Activated naive CD4-positive, alpha-beta T cell treated with anti-CD3 and anti-CD28 coated beads for 36 hours (primary cell): ENCODE data around the gene ZNF26. TPM values are rescaled to one million over a fixed set of nuclear protein-coding genes. Genes with fewer than 3 reads are reported as not detected.
A peak's percentile ranks its signal among the peaks of the same experiment; 100 is the strongest.
"Not testable (repeated sequence)": the region's sequence is repeated elsewhere in the genome, so short reads cannot be mapped to it uniquely, and the experiment has no call there.

Experiments
- CTCF ChIA-PET: fragments of 350-600 bp; sonication (Branson Sonifier 250); formaldehyde crosslinking; loops from one replicate; lab custom pipeline; 2021; ENCODE audit warnings: antibody characterized with exemption; lab: Charles Lee
- DNase-seq: peaks from one replicate; pipeline ENCODE4 v3.0.0-alpha.2; 2020
- H3K27ac Mint-ChIP-seq: one replicate; pipeline ENCODE4 v1.8.0; 2021; ENCODE audit warnings: mild to moderate bottlenecking, mixed read lengths
- H3K27me3 Mint-ChIP-seq: one replicate; pipeline ENCODE4 v1.8.0; 2021; ENCODE audit warnings: low read depth, mixed read lengths
- H3K36me3 Mint-ChIP-seq: one replicate; pipeline ENCODE4 v1.8.0; 2021; ENCODE audit warnings: low read depth, mixed read lengths
- H3K4me1 Mint-ChIP-seq: one replicate; pipeline ENCODE4 v1.8.0; 2021; ENCODE audit warnings: low read depth, mixed read lengths
- H3K4me3 Mint-ChIP-seq: one replicate; pipeline ENCODE4 v1.8.0; 2021; ENCODE audit warnings: mild to moderate bottlenecking, moderate library complexity, mixed read lengths
- H3K9me3 Mint-ChIP-seq: one replicate; pipeline ENCODE4 v1.8.0; 2021; ENCODE audit warnings: mixed read lengths
- intact Hi-C: fragments of 100-400 bp; cut with micrococcal nuclease; formaldehyde crosslinking; loops from one replicate; pipeline ENCODE4 v1.15.1; 2023
- total RNA-seq, 2 experiments: library from RNA; stranded (reverse); gene quantifications; one replicate each; pipeline ENCODE4 v1.2.3, GENCODE V29; 2021

Gene ZNF26
- total RNA-seq, 2 experiments from 2014 or later: 8.4 to 12.2 TPM

DNA sequence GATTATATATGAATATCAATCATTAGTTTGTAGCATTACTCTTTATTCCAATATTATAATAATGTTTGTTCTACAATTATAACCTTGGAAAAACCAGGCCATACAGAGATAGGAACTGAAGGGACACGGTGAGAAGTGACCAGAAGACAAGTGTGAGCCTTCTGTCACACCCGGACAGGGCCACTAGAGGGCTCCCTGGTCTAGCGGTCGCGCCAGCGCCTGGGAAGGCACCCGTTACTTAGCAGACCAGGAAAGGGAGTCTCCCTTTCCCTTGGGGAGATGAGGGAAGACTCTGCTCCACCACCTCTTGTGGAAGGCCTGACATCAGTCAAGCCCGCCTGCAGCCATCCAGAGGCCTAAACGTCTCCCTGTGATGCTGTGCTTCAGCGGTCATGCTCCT, 22.2 kb upstream of the ZNF26 start:
- intact Hi-C loops, H3K4me3 Mint-ChIP-seq, H3K4me1 Mint-ChIP-seq, H3K27ac Mint-ChIP-seq, H3K27me3 Mint-ChIP-seq: not testable (repeated sequence)
- peak; percentile 12 for DNase-seq
- peaks cover 31% of the 10 kb centered on the region for H3K36me3 Mint-ChIP-seq
- peaks cover 22% of the 10 kb centered on the region for H3K9me3 Mint-ChIP-seq
- CTCF ChIA-PET: interaction anchor here (0.7 to 1.6 kb wide), 2 partner anchors 122 to 217 kb away, joined by 3 to 5 read pairs; partner anchors contain the start of gene ZNF268

DNA sequence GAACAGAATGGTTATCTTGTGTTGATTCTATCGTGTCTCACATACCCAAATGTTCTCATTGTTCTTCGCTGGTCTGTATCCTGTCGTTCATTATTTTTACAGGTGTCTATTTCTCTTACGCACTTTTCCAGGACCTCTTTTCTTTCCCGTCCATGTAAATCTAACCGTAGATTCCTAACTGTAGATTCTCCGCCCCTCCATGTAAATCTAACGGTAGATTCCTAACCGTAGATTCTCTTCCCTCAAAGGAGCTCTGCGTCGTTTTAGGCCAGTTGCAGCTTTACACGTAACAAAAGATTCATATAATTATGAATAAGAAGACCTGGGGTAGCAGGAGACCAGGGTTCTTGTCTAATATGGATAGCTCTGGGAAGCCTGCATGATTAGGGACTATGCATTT, 20.4 kb upstream of the ZNF26 start:
- CTCF ChIA-PET: no interaction called here
- intact Hi-C loops: no loop called here
- H3K9me3 Mint-ChIP-seq: peaks cover 22% of the 10 kb centered on the region
- no peaks in the 10 kb centered on the region for H3K27me3 Mint-ChIP-seq
- no peak overlapping the region for H3K27ac Mint-ChIP-seq
- H3K4me3 Mint-ChIP-seq: no peak overlapping the region
- no peak for DNase-seq
- H3K4me1 Mint-ChIP-seq: no peaks in the 10 kb centered on the region
- H3K36me3 Mint-ChIP-seq: peaks cover 29% of the 10 kb centered on the region

DNA sequence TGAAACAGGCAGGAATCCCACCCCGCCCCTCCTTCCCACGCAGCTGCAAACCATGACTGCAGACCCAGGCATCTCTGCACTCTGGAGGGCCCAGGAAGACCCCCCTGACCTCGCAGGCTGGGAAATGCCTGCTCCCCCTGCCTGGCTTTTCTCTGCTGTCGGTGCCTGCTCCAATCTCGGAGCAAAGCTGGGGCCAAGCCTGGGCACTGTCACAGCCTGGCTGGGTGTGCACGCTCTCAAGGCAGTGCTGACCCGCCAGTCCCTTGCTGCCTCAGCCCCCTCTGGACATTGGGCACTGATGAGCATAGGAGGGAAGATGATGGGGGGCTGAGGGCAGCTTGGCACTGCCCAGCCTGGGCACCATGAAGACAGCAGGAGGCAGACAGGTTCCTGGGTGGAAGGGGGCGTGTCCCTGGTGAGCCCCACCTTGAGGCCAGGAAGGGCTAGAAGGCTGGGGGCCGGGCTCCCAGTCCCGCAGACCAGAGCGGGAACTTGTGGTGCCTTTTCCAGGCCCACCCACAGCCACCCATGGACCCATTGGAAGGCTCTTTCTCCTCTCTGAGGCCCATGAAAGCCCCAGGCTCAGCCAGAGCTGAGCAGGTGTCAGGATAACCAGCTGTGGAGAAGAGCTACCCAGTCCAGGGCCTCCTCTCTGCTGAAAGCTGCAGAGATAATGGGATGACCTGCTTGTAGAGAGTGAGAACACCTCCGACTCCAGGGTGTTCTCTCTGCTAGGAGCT, 19.3 kb upstream of the ZNF26 start:
- no peak overlapping the region for H3K27ac Mint-ChIP-seq
- H3K27me3 Mint-ChIP-seq: no peaks in the 10 kb centered on the region
- peaks cover 25% of the 10 kb centered on the region for H3K36me3 Mint-ChIP-seq
- intact Hi-C loops: no loop called here
- H3K4me1 Mint-ChIP-seq: no peaks in the 10 kb centered on the region
- no peak for DNase-seq
- no peak overlapping the region for H3K4me3 Mint-ChIP-seq
- CTCF ChIA-PET: no interaction called here
- peaks cover 26% of the 10 kb centered on the region for H3K9me3 Mint-ChIP-seq

DNA sequence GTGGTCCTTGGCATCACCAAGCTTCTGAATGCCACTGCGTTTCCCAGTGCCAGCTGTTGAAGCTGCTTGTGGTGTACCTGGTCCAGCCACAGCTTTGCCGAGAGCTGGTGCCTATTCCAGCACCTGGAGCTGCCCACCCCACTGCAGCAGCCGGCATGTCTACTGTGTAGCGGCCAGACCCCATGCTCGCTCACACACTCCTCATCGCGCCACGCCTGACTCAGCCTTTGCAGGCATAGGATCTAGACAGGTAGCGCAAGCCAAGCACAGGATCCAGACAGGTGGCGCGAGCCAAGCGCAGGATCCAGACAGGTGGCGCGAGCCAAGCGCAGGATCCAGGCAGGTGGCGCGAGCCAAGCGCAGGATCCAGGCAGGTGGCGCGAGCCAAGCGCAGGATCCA, 18.4 kb upstream of the ZNF26 start:
- Mint-ChIP-seq H3K4me1 (no peaks in the 10 kb centered on the region), H3K36me3 (peaks cover 22% of the 10 kb centered on the region), H3K27ac (no peak overlapping the region), H3K27me3 (no peaks in the 10 kb centered on the region), H3K4me3 (no peak overlapping the region), H3K9me3 (peaks cover 34% of the 10 kb centered on the region)
- DNase-seq: no peak
- CTCF ChIA-PET: no interaction called here
- intact Hi-C loops: no loop called here

GRCh38 chr12:132972374-132972773, 13.8 kb upstream of the ZNF26 start:
- no peak for DNase-seq
- intact Hi-C loops: no loop called here
- Mint-ChIP-seq H3K9me3 (peaks cover 39% of the 10 kb centered on the region), H3K4me3 (no peak overlapping the region), H3K27me3 (no peaks in the 10 kb centered on the region), H3K4me1 (no peaks in the 10 kb centered on the region), H3K36me3 (peaks cover 2% of the 10 kb centered on the region), H3K27ac (no peak overlapping the region)
- CTCF ChIA-PET: no interaction called here

DNA sequence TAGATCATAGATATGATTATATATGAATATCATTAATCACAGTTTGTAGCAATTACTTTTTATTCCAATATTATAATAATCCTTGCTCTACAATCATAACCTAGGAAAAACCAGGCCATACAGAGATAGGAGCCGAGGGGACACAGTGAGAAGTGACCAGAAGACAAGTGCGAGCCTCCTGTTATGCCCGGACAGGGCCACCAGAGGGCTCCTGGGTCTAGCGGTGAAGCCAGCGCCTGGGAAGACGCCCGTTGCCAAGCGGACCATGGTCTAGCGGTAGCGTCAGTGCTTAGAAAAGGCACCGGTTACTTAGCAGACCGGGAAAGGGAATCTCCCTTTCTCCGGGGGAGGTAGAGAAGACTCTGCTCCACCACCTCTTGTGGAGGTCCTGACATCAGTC, 9.3 kb upstream of the ZNF26 start:
- H3K27me3 Mint-ChIP-seq, H3K36me3 Mint-ChIP-seq, H3K27ac Mint-ChIP-seq, H3K4me1 Mint-ChIP-seq, intact Hi-C loops, H3K4me3 Mint-ChIP-seq, CTCF ChIA-PET: not testable (repeated sequence)
- peaks cover 38% of the 10 kb centered on the region for H3K9me3 Mint-ChIP-seq
- DNase-seq: peak; percentile 59

GRCh38 chr12:132986885-132987225, 688 bp downstream of the ZNF26 start:
- CTCF ChIA-PET: interaction anchor here (1.0 to 1.7 kb wide), 2 partner anchors 11 to 82 kb away, joined by 3 to 5 read pairs; no protein-coding TSS in a partner anchor
- DNase-seq: no peak

GRCh38 chr12:132998741-132999140, 12.6 kb downstream of the ZNF26 start:
- DNase-seq: no peak
- Mint-ChIP-seq H3K9me3 (peaks cover 75% of the 10 kb centered on the region), H3K4me1 (no peaks in the 10 kb centered on the region), H3K27ac (no peak overlapping the region), H3K27me3 (no peaks in the 10 kb centered on the region), H3K36me3 (peaks cover 82% of the 10 kb centered on the region), H3K4me3 (no peak overlapping the region)
- intact Hi-C loops: no loop called here
- CTCF ChIA-PET: no interaction called here

More at GRCh38 chr12:132986885-132987225, 688 bp downstream of the ZNF26 start:
- H3K36me3 Mint-ChIP-seq: peaks cover 45% of the 10 kb centered on the region
- peak overlapping the region; percentile 91 for H3K4me3 Mint-ChIP-seq
- H3K4me1 Mint-ChIP-seq: peaks cover 24% of the 10 kb centered on the region
- H3K27ac Mint-ChIP-seq: peak overlapping the region; percentile 90
- H3K27me3 Mint-ChIP-seq: peaks cover 4% of the 10 kb centered on the region
- intact Hi-C loops: loop anchor here (1.0 kb wide), 8 partner anchors 31 to 277 kb away; partner anchors contain the start of genes PGAM5, ZNF10, ZNF140 and ZNF268
- peaks cover 30% of the 10 kb centered on the region for H3K9me3 Mint-ChIP-seq

DNA sequence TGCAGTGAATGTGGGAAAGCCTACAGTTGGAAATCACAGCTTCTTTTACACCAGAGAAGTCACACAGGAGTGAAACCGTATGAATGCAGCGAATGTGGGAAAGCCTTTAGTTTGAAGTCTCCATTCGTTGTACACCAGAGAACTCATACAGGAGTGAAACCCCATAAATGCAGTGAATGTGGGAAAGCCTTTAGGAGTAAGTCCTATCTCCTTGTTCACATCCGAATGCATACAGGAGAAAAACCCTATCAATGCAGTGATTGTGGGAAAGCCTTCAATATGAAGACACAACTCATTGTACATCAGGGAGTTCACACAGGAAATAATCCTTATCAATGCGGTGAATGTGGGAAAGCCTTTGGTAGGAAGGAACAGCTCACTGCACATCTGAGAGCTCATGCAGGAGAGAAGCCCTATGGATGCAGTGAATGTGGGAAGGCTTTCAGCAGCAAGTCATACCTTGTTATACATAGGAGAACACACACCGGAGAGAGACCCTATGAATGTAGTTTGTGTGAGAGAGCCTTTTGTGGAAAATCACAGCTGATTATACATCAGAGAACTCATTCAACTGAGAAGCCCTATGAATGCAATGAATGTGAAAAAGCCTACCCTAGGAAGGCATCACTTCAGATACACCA, 24.6 kb downstream of the ZNF26 start:
- no peak for DNase-seq
- H3K36me3 Mint-ChIP-seq: peaks cover 93% of the 10 kb centered on the region
- no peaks in the 10 kb centered on the region for H3K4me1 Mint-ChIP-seq
- intact Hi-C loops: no loop called here
- H3K9me3 Mint-ChIP-seq: peaks cover 57% of the 10 kb centered on the region
- CTCF ChIA-PET: no interaction called here
- no peaks in the 10 kb centered on the region for H3K27me3 Mint-ChIP-seq
- H3K4me3 Mint-ChIP-seq: no peak overlapping the region
- no peak overlapping the region for H3K27ac Mint-ChIP-seq

DNA sequence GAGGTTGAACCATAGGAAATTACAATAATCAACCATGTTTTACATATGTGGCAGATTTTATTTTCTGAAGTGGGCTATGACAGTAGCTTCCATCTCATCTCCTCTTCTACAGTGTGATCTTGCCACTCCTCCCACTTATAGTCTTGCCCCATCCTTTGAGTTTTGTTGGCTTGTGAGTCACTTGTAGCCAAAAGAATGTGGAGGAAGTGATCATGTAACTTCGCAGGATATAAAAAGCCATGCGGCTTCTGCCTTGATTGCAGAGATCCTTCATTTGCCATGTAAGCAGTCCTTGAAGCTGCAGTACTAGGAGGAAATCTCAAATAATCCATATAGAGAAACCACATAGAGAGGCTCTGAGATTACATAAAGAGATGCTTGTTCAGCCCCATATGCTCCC, 37.4 kb downstream of the ZNF26 start:
- DNase-seq: no peak
- peaks cover 58% of the 10 kb centered on the region for H3K9me3 Mint-ChIP-seq
- intact Hi-C loops: no loop called here
- H3K27ac Mint-ChIP-seq: no peak overlapping the region
- CTCF ChIA-PET: no interaction called here
- H3K27me3 Mint-ChIP-seq: no peaks in the 10 kb centered on the region
- no peak overlapping the region for H3K4me3 Mint-ChIP-seq
- no peaks in the 10 kb centered on the region for H3K4me1 Mint-ChIP-seq
- H3K36me3 Mint-ChIP-seq: peaks cover 20% of the 10 kb centered on the region

DNA sequence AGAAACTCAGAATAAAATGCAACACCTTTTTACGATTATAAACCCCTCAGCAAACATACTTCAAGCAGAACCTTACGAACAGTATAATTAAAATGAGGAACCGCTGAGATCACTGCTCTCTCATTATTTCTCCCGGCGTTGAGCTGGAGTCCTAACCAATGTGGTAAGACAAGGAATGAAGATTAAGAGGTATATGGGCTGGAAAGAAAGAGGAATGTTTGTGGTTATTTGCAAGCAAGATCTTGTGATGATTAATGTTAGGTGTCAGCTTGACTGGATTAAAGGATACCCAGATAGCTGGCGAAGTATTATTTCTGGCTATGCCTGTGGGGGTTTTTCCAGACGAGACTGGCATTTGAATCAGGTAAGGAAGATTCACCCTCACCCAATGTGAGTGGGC, 40.8 kb downstream of the ZNF26 start:
- Mint-ChIP-seq H3K9me3 (peaks cover 52% of the 10 kb centered on the region), H3K4me1 (no peaks in the 10 kb centered on the region), H3K4me3 (no peak overlapping the region), H3K36me3 (peaks cover 8% of the 10 kb centered on the region), H3K27me3 (no peaks in the 10 kb centered on the region), H3K27ac (no peak overlapping the region)
- no peak for DNase-seq
- CTCF ChIA-PET: interaction anchor here (0.7 kb wide), 1 partner anchor 20 kb away, joined by 4 read pairs; no protein-coding TSS in a partner anchor
- intact Hi-C loops: no loop called here

GRCh38 chr12:133037207-133038005, 51.2 kb downstream of the ZNF26 start, which contains the start of gene ZNF84:
ZNF84 (plus strand) TSS chr12:133037509; CDS start chr12:133041468, 3,959 bp downstream.
- intact Hi-C loops: loop anchor here (1.0 kb wide), 7 partner anchors 43 to 269 kb away; partner anchors contain the start of genes ZNF10, ZNF140, ZNF26 and ZNF268
- Mint-ChIP-seq H3K4me3 (peak within 1 kb of the TSS; percentile 97), H3K27me3 (no peaks in the 10 kb centered on the region), H3K27ac (peak within 1 kb of the TSS; percentile 97), H3K9me3 (peaks cover 53% of the 10 kb centered on the region), H3K4me1 (peaks cover 10% of the 10 kb centered on the region), H3K36me3 (peaks cover 45% of the 10 kb centered on the region)
- CTCF ChIA-PET: interaction anchor here (1.0 to 1.2 kb wide), 2 partner anchors 21 to 144 kb away, joined by 3 to 4 read pairs; partner anchors contain the start of gene ZNF268
- DNase-seq: peak; percentile 97
